Gastroesophageal sphincter (tissue), 4 donors: Measurements from ENCODE around the gene TMEM43. TPM values are rescaled to one million over a fixed set of nuclear protein-coding genes. Genes with fewer than 3 reads are reported as not detected.

ENCODE experiments used
- ATAC-seq: fragments of 150-250 bp; one replicate; pipeline ENCODE4 v1.9.1; 2016; ENCODE audit warnings: mild to moderate bottlenecking, moderate library complexity
- H3K27ac ChIP-seq, 4 donors: fragments of 200-600 bp; sonication (generic) in 3 of 4; 1 replicate in 3 of 4; 2 replicates in 1 of 4; pipeline ENCODE4 v1.5.1; 2016 to 2019
- H3K27me3 ChIP-seq: fragments of 200-600 bp; sonication (generic); one replicate; pipeline ENCODE4 v1.5.1; 2019
- H3K36me3 ChIP-seq, 2 donors: fragments of 200-600 bp; sonication (generic); one replicate each; pipeline ENCODE4 v1.5.1; 2019; ENCODE audit warnings: control low read depth in 1 of 2
- H3K4me1 ChIP-seq, 3 donors: fragments of 200-600 bp; sonication (generic); 1 replicate in 2 of 3; 2 replicates in 1 of 3; pipeline ENCODE4 v1.5.1; 2016 to 2019; ENCODE audit warnings: control low read depth in 2 of 3
- H3K4me3 ChIP-seq, 2 donors: fragments of 200-600 bp; sonication (generic); one replicate each; pipeline ENCODE4 v1.5.1; 2019; ENCODE audit warnings: mild to moderate bottlenecking in 1 of 2, moderate library complexity in 1 of 2
- H3K9me3 ChIP-seq, 3 donors: fragments of 200-600 bp; sonication (generic); one replicate each; pipeline ENCODE4 v1.5.1; 2017 to 2019; ENCODE audit warnings: control low read depth in 2 of 3
- EP300 ChIP-seq: sonication (generic); formaldehyde crosslinking; IDR thresholded peaks from one replicate; pipeline ENCODE4 v1.6.1; 2017; ENCODE audit warnings: antibody characterized with exemption, mild to moderate bottlenecking
- POLR2A ChIP-seq, 2 donors: fragments of 450-650 bp; IDR thresholded peaks; one replicate each; pipeline ENCODE4 v1.6.1; 2017; ENCODE audit warnings: antibody characterized with exemption in 2 of 2, mild to moderate bottlenecking in 2 of 2, moderate library complexity in 1 of 2
- POLR2AphosphoS5 ChIP-seq: sonication (generic); formaldehyde crosslinking; IDR thresholded peaks from one replicate; pipeline ENCODE4 v1.6.1; 2017; ENCODE audit warnings: antibody characterized with exemption
- WGBS, 2 donors: methylation state at CpG; one replicate each; pipeline ENCODE4 v1.1.5; 2018; ENCODE audit warnings: low coverage in 1 of 2; 5-methylcytosine and 5-hydroxymethylcytosine counted together
- total RNA-seq, 4 donors: library from RNA; depleted of rRNA; stranded (reverse); fragments of >200 nt; gene quantifications; one replicate each; pipeline ENCODE4 v1.1.0, GENCODE V29; 2016
- TF ChIP-seq, protein P1 (sequence below), 4 experiments: fragments of 200-600 bp in 2 of 4; fragments of 450-650 bp in 2 of 4; sonication (generic) in 1 of 4; IDR thresholded peaks; one replicate each; pipeline ENCODE4 v1.5.1; 2017 to 2019; ENCODE audit warnings: antibody characterized with exemption in 4 of 4, mild to moderate bottlenecking in 2 of 4, moderate library complexity in 2 of 4

Gene TMEM43
- total RNA-seq, 4 donors from 2014 or later: 115 to 227 (median 183) TPM

DNA sequence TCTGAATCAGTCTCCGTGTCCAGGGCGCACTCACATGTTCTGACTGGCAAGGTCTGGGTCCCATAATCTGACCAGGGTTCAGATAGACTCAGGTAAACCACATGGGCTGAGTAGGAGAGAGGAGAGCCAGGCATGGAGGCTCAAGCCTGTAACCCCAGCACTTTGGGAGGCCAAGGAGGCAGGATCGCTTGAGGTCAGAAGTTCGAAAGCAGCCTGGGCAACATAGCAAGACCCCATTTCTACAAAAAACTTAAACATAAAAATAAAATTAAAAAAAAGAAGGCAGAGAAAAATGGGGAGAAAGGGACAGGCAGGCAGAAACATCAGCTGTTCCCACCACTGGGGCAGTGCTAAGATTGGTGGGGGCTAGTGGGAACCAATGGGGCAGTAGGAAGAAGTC, 5.4 kb downstream of the TMEM43 start:
- no peak for ATAC-seq
- H3K4me3 ChIP-seq: no peak overlapping the region
- H3K36me3 ChIP-seq: peaks cover 0 to 76% of the 10 kb centered on the region in 2 donors
- no peaks in the 10 kb centered on the region for H3K27me3 ChIP-seq
- H3K4me1 ChIP-seq: peaks cover 8 to 29% (median 14%) of the 10 kb centered on the region in 3 donors
- TF ChIP-seq, protein P1, sequence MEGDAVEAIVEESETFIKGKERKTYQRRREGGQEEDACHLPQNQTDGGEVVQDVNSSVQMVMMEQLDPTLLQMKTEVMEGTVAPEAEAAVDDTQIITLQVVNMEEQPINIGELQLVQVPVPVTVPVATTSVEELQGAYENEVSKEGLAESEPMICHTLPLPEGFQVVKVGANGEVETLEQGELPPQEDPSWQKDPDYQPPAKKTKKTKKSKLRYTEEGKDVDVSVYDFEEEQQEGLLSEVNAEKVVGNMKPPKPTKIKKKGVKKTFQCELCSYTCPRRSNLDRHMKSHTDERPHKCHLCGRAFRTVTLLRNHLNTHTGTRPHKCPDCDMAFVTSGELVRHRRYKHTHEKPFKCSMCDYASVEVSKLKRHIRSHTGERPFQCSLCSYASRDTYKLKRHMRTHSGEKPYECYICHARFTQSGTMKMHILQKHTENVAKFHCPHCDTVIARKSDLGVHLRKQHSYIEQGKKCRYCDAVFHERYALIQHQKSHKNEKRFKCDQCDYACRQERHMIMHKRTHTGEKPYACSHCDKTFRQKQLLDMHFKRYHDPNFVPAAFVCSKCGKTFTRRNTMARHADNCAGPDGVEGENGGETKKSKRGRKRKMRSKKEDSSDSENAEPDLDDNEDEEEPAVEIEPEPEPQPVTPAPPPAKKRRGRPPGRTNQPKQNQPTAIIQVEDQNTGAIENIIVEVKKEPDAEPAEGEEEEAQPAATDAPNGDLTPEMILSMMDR (IDR thresholded peaks at IDR 0.05): no peak
- no peak for TF ChIP-seq POLR2AphosphoS5
- H3K9me3 ChIP-seq: no peaks in the 10 kb centered on the region
- WGBS, 2 donors: 100% methylated on average over 1 of the region's 4 CpGs; no CpG with 5 or more reads in 1 of the 2 donors
- peak overlapping the region in 1 of 4 donors; percentile 99 for H3K27ac ChIP-seq

- ATAC-seq: no peak
- Histone ChIP-seq H3K4me1 (peaks cover 8 to 28% (median 14%) of the 10 kb centered on the region in 3 donors), H3K4me3 (no peak overlapping the region), H3K36me3 (peaks cover 0 to 80% of the 10 kb centered on the region in 2 donors), H3K27me3 (no peaks in the 10 kb centered on the region), H3K9me3 (no peaks in the 10 kb centered on the region), H3K27ac (peak overlapping the region in 1 of 4 donors; percentile 8)
- 90 to 92% methylated on average over 2 to 12 of the region's 12 CpGs for WGBS, 2 donors
- TF ChIP-seq POLR2A (IDR thresholded peaks at IDR 0.05): no peak
- TF ChIP-seq, protein P1 (IDR thresholded peaks at IDR 0.05): no peak
- no peak for TF ChIP-seq POLR2AphosphoS5
Observed at GRCh38 chr3:14130707-14131106, 5.9 kb downstream of the TMEM43 start.

- 70 to 86% methylated on average over 1 to 4 of the region's 5 CpGs for WGBS, 2 donors
- no peak for ATAC-seq
- peak overlapping the region in 1 of 4 donors; percentile 8 for H3K27ac ChIP-seq
Observed at GRCh38 chr3:14131134-14131533, 6.3 kb downstream of the TMEM43 start.

DNA sequence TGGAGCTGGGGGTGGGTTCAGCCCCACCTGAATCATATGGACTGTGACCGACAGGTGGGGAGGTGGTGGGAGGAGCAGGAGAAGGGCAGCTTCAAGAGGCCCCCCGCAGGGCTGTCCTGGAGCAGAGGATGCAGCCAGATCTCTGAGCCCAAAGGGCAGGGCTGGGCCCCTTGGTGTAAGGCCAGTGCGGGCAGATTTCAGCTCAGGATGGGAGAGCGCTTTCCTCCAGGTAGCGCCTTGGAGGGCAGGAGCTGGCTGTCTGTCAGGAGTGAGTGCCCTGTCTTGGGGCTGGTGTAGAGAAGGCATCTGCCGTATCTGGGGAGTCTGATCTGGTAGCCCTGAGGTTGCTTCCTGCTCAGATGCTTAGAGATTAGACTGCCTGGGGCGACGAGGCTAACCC, 7.3 kb downstream of the TMEM43 start:
- Histone ChIP-seq H3K9me3 (no peaks in the 10 kb centered on the region), H3K4me3 (no peak overlapping the region), H3K36me3 (peaks cover 0 to 93% of the 10 kb centered on the region in 2 donors), H3K27ac (no peak overlapping the region), H3K4me1 (peaks cover 0 to 23% (median 4%) of the 10 kb centered on the region in 3 donors), H3K27me3 (no peaks in the 10 kb centered on the region)
- no peak for ATAC-seq
- 80 to 100% methylated on average over 1 of the region's 8 CpGs for WGBS, 2 donors
- TF ChIP-seq POLR2AphosphoS5 (no peak), POLR2A (IDR thresholded peaks at IDR 0.05) (no peak)
- TF ChIP-seq, protein P1 (IDR thresholded peaks at IDR 0.05): no peak

More at GRCh38 chr3:14131134-14131533, 6.3 kb downstream of the TMEM43 start:
- H3K4me3 ChIP-seq: no peak overlapping the region
- TF ChIP-seq, protein P1 (IDR thresholded peaks at IDR 0.05): no peak
- TF ChIP-seq POLR2A (IDR thresholded peaks at IDR 0.05) (no peak), POLR2AphosphoS5 (no peak), EP300 (no peak)
- H3K27me3 ChIP-seq: no peaks in the 10 kb centered on the region
- peaks cover 8 to 23% (median 12%) of the 10 kb centered on the region in 3 donors for H3K4me1 ChIP-seq
- H3K9me3 ChIP-seq: no peaks in the 10 kb centered on the region
- peaks cover 0 to 85% of the 10 kb centered on the region in 2 donors for H3K36me3 ChIP-seq

GRCh38 chr3:14132689-14133088, 7.8 kb downstream of the TMEM43 start:
- TF ChIP-seq, protein P1 (IDR thresholded peaks at IDR 0.05): no peak
- no peak for TF ChIP-seq EP300
- TF ChIP-seq POLR2AphosphoS5: no peak
- no peak for TF ChIP-seq POLR2A (IDR thresholded peaks at IDR 0.05)
- no peaks in the 10 kb centered on the region for H3K27me3 ChIP-seq
- H3K36me3 ChIP-seq: peaks cover 0 to 98% of the 10 kb centered on the region in 2 donors
- no peak for ATAC-seq
- no peaks in the 10 kb centered on the region for H3K9me3 ChIP-seq
- WGBS, 2 donors: 95 to 100% methylated on average over 2 to 3 of the region's 6 CpGs
- peaks cover 0 to 22% (median 6%) of the 10 kb centered on the region in 3 donors for H3K4me1 ChIP-seq
- H3K27ac ChIP-seq: peak overlapping the region in 1 of 4 donors; percentile 11
- H3K4me3 ChIP-seq: no peak overlapping the region
